Measurements from ENCODE around the gene GJC2.

The GJC2 gene

GRCh38 chr1:228146417-228147150 is 3.1 kb upstream of the GJC2 start:
- no peak for ATAC-seq
- Mint-ChIP-seq H3K9me3 (no peaks in the 10 kb centered on the region), H3K4me3 (no peak overlapping the region), H3K27ac (no peak overlapping the region), H3K36me3 (peaks cover 18% of the 10 kb centered on the region), H3K4me1 (peaks cover 36% of the 10 kb centered on the region)
- DNase-seq (ENCODE audit: low spot score in 2 of 2): no peak

- H3K9me3 Mint-ChIP-seq: no peaks in the 10 kb centered on the region
- H3K36me3 Mint-ChIP-seq: peaks cover 18% of the 10 kb centered on the region
- no peak for ATAC-seq
- DNase-seq (ENCODE audit: low spot score in 2 of 2): no peak
- H3K4me3 Mint-ChIP-seq: no peak overlapping the region
- peaks cover 35% of the 10 kb centered on the region for H3K4me1 Mint-ChIP-seq
- no peak overlapping the region for H3K27ac Mint-ChIP-seq
Observed at GRCh38 chr1:228147151-228147693, 2.5 kb upstream of the GJC2 start.

- DNase-seq (ENCODE audit: low spot score in 2 of 2) (no peak), ATAC-seq (no peak)
- Mint-ChIP-seq H3K4me1 (peaks cover 29% of the 10 kb centered on the region), H3K36me3 (peaks cover 16% of the 10 kb centered on the region), H3K4me3 (no peak overlapping the region), H3K27ac (no peak overlapping the region), H3K9me3 (no peaks in the 10 kb centered on the region)
Observed at GRCh38 chr1:228147768-228148167, 2.0 kb upstream of the GJC2 start.

GRCh38 chr1:228148196-228148861 is 1.4 kb upstream of the GJC2 start:
- Mint-ChIP-seq H3K4me3 (no peak overlapping the region), H3K4me1 (peaks cover 24% of the 10 kb centered on the region), H3K9me3 (no peaks in the 10 kb centered on the region), H3K27ac (no peak overlapping the region), H3K36me3 (peaks cover 10% of the 10 kb centered on the region)
- ATAC-seq (no peak), DNase-seq (ENCODE audit: low spot score in 2 of 2) (no peak)

- peaks cover 4% of the 10 kb centered on the region for H3K36me3 Mint-ChIP-seq
- peaks cover 17% of the 10 kb centered on the region for H3K4me1 Mint-ChIP-seq
- ATAC-seq (no peak), DNase-seq (ENCODE audit: low spot score in 2 of 2) (no peak)
- no peak overlapping the region for H3K4me3 Mint-ChIP-seq
- no peaks in the 10 kb centered on the region for H3K9me3 Mint-ChIP-seq
- H3K27ac Mint-ChIP-seq: no peak overlapping the region
Observed at GRCh38 chr1:228148935-228149405, 760 bp upstream of the GJC2 start.

GRCh38 chr1:228150120-228150460 is 360 bp downstream of the GJC2 start:
- Mint-ChIP-seq H3K4me3 (no peak overlapping the region), H3K4me1 (peaks cover 15% of the 10 kb centered on the region), H3K27ac (peak overlapping the region; percentile 63), H3K9me3 (no peaks in the 10 kb centered on the region), H3K36me3 (peaks cover 2% of the 10 kb centered on the region)
- DNase-seq (ENCODE audit: low spot score in 2 of 2) (no peak), ATAC-seq (no peak)

- H3K36me3 Mint-ChIP-seq: peaks cover 5% of the 10 kb centered on the region
- no peaks in the 10 kb centered on the region for H3K9me3 Mint-ChIP-seq
- DNase-seq (ENCODE audit: low spot score in 2 of 2): no peak
- no peak overlapping the region for H3K4me3 Mint-ChIP-seq
- no peak for ATAC-seq
- H3K27ac Mint-ChIP-seq: peak overlapping the region; percentile 81
- peaks cover 18% of the 10 kb centered on the region for H3K4me1 Mint-ChIP-seq
Observed at GRCh38 chr1:228150461-228151179, 890 bp downstream of the GJC2 start.

GRCh38 chr1:228151180-228151925 is 1.6 kb downstream of the GJC2 start:
- Mint-ChIP-seq H3K4me3 (no peak overlapping the region), H3K4me1 (peaks cover 18% of the 10 kb centered on the region), H3K36me3 (peaks cover 5% of the 10 kb centered on the region), H3K27ac (peak overlapping the region; percentile 81), H3K9me3 (no peaks in the 10 kb centered on the region)
- ATAC-seq (peak; percentile 14), DNase-seq (ENCODE audit: low spot score in 2 of 2) (no peak)

GRCh38 chr1:228152097-228152917 is 2.6 kb downstream of the GJC2 start:
- H3K9me3 Mint-ChIP-seq: no peaks in the 10 kb centered on the region
- peak overlapping the region; percentile 81 for H3K27ac Mint-ChIP-seq
- ATAC-seq: peak; percentile 1
- H3K36me3 Mint-ChIP-seq: peaks cover 5% of the 10 kb centered on the region
- H3K4me3 Mint-ChIP-seq: no peak overlapping the region
- no peak for DNase-seq (ENCODE audit: low spot score in 2 of 2)
- peaks cover 18% of the 10 kb centered on the region for H3K4me1 Mint-ChIP-seq

- no peak for ATAC-seq
- peaks cover 5% of the 10 kb centered on the region for H3K36me3 Mint-ChIP-seq
- peaks cover 18% of the 10 kb centered on the region for H3K4me1 Mint-ChIP-seq
- DNase-seq (ENCODE audit: low spot score in 2 of 2): no peak
- no peaks in the 10 kb centered on the region for H3K9me3 Mint-ChIP-seq
- peak overlapping the region; percentile 81 for H3K27ac Mint-ChIP-seq
- H3K4me3 Mint-ChIP-seq: no peak overlapping the region
Observed at GRCh38 chr1:228152918-228153258, 3.2 kb downstream of the GJC2 start.

GRCh38 chr1:228154021-228154669 is 4.4 kb downstream of the GJC2 start:
- no peak overlapping the region for H3K4me3 Mint-ChIP-seq
- H3K36me3 Mint-ChIP-seq: peaks cover 5% of the 10 kb centered on the region
- H3K27ac Mint-ChIP-seq: no peak overlapping the region
- H3K9me3 Mint-ChIP-seq: no peaks in the 10 kb centered on the region
- ATAC-seq (no peak), DNase-seq (ENCODE audit: low spot score in 2 of 2) (no peak)
- peaks cover 18% of the 10 kb centered on the region for H3K4me1 Mint-ChIP-seq

- DNase-seq (ENCODE audit: low spot score in 2 of 2): no peak
- peak; percentile 66 for ATAC-seq
- H3K36me3 Mint-ChIP-seq: peaks cover 5% of the 10 kb centered on the region
- peaks cover 18% of the 10 kb centered on the region for H3K4me1 Mint-ChIP-seq
- no peak overlapping the region for H3K27ac Mint-ChIP-seq
- H3K4me3 Mint-ChIP-seq: no peak overlapping the region
- no peaks in the 10 kb centered on the region for H3K9me3 Mint-ChIP-seq
Observed at GRCh38 chr1:228154670-228155571, 5.2 kb downstream of the GJC2 start.
